Cardiac fibroblast (primary cell): Measurements from ENCODE around the gene CDH13.

Experiments
- DNase-seq, 2 donors: peaks; one replicate each; pipeline versions ENCODE4 v3.0.0 to v3.0.0-alpha.2; 2010; ENCODE audit warnings: low read depth in 2 of 2
- H3K4me3 ChIP-seq, 2 donors: replicated peaks in 1 of 2; 1 replicate in 1 of 2; 2 replicates in 1 of 2; pipeline ENCODE4 v1.5.1; 2011; ENCODE audit warnings: low read depth in 2 of 2, low read length in 2 of 2, mild to moderate bottlenecking in 2 of 2, moderate library complexity in 1 of 2
- TF ChIP-seq, protein P1 (sequence below): IDR thresholded peaks from one replicate; pipeline ENCODE4 v1.5.1; 2011; ENCODE audit warnings: low read depth, mild to moderate bottlenecking, low read length, inconsistent platforms

CDH13 gene

DNA sequence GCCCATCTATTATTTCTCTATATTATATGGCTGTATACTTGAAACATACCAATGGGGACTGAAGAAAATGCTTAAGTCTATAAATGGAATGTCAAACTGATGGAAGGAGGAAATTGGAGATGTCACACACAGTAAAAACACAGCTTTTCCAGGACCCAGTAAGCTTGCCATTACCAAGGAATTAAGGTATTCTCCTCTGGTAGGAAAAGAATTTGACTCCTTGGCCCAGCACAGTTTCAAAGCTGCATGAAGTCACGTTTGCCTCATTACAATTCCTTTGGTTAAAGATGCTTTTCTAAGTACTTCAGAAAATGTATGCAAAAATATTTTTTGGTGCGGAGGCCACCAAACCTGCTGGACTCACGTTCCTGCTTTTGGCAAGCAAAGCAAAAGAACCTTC is 48.5 kb downstream of the CDH13 start:
- TF ChIP-seq, protein P1, sequence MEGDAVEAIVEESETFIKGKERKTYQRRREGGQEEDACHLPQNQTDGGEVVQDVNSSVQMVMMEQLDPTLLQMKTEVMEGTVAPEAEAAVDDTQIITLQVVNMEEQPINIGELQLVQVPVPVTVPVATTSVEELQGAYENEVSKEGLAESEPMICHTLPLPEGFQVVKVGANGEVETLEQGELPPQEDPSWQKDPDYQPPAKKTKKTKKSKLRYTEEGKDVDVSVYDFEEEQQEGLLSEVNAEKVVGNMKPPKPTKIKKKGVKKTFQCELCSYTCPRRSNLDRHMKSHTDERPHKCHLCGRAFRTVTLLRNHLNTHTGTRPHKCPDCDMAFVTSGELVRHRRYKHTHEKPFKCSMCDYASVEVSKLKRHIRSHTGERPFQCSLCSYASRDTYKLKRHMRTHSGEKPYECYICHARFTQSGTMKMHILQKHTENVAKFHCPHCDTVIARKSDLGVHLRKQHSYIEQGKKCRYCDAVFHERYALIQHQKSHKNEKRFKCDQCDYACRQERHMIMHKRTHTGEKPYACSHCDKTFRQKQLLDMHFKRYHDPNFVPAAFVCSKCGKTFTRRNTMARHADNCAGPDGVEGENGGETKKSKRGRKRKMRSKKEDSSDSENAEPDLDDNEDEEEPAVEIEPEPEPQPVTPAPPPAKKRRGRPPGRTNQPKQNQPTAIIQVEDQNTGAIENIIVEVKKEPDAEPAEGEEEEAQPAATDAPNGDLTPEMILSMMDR, result no peak
- no peak for DNase-seq
- H3K4me3 ChIP-seq, result no peak overlapping the region

DNA sequence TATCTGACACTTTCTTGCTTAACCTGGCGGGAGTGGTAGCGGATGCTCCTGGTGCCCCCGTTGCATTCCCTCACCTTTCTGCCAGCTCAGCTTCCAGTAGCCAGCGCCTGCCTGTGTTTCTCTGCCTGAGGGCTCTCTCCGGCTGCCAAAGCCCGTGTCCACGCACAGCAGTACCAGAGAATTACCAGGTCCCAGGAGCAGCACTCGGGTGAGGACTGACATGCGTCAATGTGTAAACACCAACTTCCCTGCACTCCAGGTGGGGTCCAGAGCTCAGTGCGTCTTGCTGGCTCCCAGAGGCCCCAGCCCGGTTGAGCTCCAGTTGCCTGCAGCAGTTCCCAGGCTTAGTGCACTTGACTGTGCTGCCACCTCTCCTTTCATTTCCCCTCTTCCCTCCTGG is 54.8 kb downstream of the CDH13 start:
- TF ChIP-seq, protein P1, result no peak
- no peak overlapping the region for H3K4me3 ChIP-seq
- DNase-seq, result no peak

DNA sequence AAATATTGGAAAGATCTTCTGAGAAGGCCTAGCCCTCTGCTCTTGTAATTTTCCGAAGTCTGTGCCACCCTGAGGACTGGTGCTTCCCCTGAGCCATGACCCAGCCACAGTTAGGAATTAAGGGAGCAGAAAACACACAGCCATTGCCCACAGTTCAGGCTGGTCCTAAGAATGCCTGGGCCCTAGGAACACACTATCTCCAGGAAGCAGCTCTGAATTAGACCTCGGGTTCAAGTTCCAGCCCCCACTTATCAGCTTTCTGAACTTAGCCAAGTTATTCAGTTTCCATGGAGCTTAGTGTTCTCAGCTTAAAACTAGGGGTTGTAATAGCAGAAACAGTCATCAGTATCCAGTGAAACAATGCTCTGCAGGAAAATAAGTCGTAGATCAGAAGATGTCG is 56.0 kb downstream of the CDH13 start:
- DNase-seq, result peak in 1 of 2 donors; percentile 27
- TF ChIP-seq, protein P1, result no peak
- H3K4me3 ChIP-seq, result no peak overlapping the region

DNA sequence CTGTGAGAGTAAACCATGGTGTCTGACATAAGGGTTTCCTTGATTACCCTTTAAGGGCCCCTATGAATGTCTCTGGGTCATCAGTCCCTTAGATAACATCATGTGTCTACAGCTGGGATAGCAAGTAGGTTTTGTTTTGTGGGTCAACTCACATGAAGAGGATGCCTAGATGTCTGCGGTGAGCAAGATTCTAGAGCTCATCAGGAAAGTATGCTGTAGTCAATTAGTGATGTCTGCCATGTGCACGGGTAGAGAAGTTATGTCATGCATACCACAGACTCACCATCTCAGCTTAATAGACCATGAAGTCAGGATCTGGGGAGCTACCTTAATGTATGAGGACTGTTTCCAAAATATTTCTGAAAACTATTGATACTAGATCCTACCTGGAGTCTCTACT is 57.5 kb downstream of the CDH13 start:
- TF ChIP-seq, protein P1, result no peak
- no peak overlapping the region for H3K4me3 ChIP-seq
- no peak for DNase-seq

DNA sequence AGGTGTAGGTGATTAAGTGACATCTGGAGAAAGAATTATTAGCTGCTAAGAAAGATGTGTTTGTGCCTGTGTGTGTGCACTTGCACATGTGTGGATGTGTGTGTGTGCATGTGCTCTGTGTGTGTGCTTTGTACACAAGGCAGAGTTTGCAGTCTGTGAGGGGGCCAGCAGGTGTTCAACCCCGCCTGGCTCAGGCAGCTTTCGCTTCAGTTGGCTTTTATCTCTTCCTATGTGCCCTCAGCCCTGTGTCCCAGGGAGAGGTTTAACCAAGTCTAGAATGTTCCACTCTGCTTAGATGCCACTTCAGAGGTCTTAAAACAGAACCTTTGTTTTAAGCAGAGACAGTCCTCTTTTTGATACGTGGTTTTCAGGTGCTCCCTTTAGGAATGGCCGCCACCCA is 58.8 kb downstream of the CDH13 start:
- DNase-seq, result no peak
- TF ChIP-seq, protein P1, result no peak
- H3K4me3 ChIP-seq, result no peak overlapping the region

DNA sequence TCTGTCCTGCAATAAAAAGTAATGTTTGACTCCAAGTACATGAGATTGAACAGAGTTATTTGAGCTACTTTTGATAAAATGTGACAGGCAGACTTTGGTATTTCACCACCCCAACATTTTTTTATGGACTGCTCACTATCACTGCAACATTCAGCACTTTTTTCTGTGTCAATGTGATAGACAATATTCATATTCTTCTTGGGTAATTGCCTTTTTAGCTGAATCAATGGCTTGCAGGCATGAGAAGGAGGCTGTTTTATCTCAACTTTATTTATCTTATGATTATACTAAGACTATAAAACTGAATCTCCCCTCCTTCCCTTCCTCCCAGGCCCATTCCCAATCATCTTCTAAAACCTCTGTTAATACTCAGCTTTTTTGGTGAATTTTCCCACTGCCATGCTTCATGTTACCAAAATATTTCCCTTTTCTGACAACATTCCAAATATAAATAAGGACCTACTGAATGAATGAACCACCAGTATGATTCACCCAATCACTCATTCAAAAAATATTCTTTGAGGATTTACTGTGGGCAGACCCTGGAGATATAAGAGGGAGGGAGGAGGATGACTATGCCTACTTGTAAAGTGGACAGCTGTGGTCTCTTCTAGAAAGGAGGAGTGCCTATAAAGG is 67.6 kb downstream of the CDH13 start:
- H3K4me3 ChIP-seq, result no peak overlapping the region
- peak; percentile 41 to 60 for DNase-seq
- TF ChIP-seq, protein P1, result no peak

DNA sequence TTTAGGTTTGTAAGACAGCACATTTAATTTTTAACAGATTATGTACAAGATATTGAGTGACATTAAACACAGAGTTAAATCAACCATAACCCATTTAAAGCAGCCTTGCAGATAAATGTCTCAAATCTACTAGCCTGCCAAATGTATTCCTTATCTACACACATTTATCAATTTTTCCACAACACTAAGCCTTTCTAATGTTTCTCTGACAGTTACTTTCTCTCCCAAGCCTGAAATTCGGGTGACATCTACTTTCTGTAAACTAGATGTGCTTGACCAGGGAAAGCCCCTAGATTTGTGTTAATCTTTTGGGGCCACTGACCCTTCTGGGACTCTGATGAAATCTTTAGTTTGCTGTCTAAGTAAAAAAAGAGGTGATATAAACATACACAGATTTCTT is 69.0 kb downstream of the CDH13 start:
- TF ChIP-seq, protein P1, result no peak
- peak in 1 of 2 donors; percentile 15 for DNase-seq
- H3K4me3 ChIP-seq, result no peak overlapping the region
